SK-N-SH (cell line): ENCODE measurements around the gene SH3RF1. TPM values are rescaled to one million over a fixed set of nuclear protein-coding genes. Genes with fewer than 3 reads are reported as not detected.

Experiments
- CTCF ChIA-PET: fragments of 300-600, 350-600 bp; formaldehyde crosslinking; extraction: SDS; loops from one replicate; lab custom pipeline; 2021; lab: Yijun Ruan, JAX
- POLR2A ChIA-PET: fragments of 350-600 bp; sonication (Branson Sonifier 250); formaldehyde crosslinking; extraction: SDS; loops from one replicate; lab custom pipeline; 2020; ENCODE audit warnings: antibody characterized with exemption, inconsistent platforms; lab: Yijun Ruan, JAX
- DNase-seq: peaks from one replicate; pipeline ENCODE4 v3.0.0; 2012
- H2AFZ ChIP-seq: fragments of 200-600 bp; sonication (generic); 2 replicates; pipeline ENCODE4 v1.8.1; 2016; ENCODE audit warnings: antibody characterized with exemption, mild to moderate bottlenecking, low read depth
- H3F3A ChIP-seq: fragments of 200-600 bp; sonication (generic); replicated peaks from 2 replicates; pipeline ENCODE3; 2016; ENCODE audit warnings: antibody characterized with exemption, mild to moderate bottlenecking; ENCODE audit not compliant: insufficient read depth
- H3K27ac ChIP-seq, 2 experiments: fragments of 200-500 bp in 1 of 2; fragments of 200-600 bp in 1 of 2; sonication (Bioruptor generic) in 1 of 2; sonication (generic), shearing (Covaris generic) in 1 of 2; 2 replicates each; pipeline versions ENCODE4 v1.5.1 to v1.6.1; 2014 to 2016; ENCODE audit warnings: low read depth in 2 of 2, inconsistent platforms in 1 of 2, low read length in 1 of 2, mild to moderate bottlenecking in 1 of 2, mixed read lengths in 1 of 2
- H3K27me3 ChIP-seq: fragments of 200-600 bp; sonication (generic), shearing (Covaris generic); 2 replicates; pipeline ENCODE4 v1.6.1; 2016; ENCODE audit warnings: mixed run types; ENCODE audit not compliant: insufficient read depth
- H3K36me3 ChIP-seq, 2 experiments: fragments of 200-500 bp in 1 of 2; fragments of 200-600 bp in 1 of 2; sonication (Bioruptor generic) in 1 of 2; sonication (generic) in 1 of 2; replicated peaks in 1 of 2; 2 replicates each; pipeline versions ENCODE3 to v1.5.1; 2014 to 2016; ENCODE audit warnings: low read length in 1 of 2, mild to moderate bottlenecking in 1 of 2; ENCODE audit not compliant: insufficient read depth in 2 of 2, control insufficient read depth in 1 of 2
- H3K4me1 ChIP-seq, 2 experiments: fragments of 200-500 bp in 1 of 2; fragments of 200-600 bp in 1 of 2; sonication (Bioruptor generic) in 1 of 2; sonication (generic), shearing (Covaris generic) in 1 of 2; 2 replicates each; pipeline versions ENCODE4 v1.5.1 to v1.6.1; 2014 to 2016; ENCODE audit warnings: low read depth in 1 of 2, low read length in 1 of 2, mixed run types in 1 of 2; ENCODE audit not compliant: insufficient read depth in 2 of 2, control insufficient read depth in 1 of 2
- H3K4me2 ChIP-seq: fragments of 200-600 bp; sonication (generic), shearing (Covaris generic); 2 replicates; pipeline ENCODE4 v1.6.1; 2017; ENCODE audit warnings: mixed run types
- H3K4me3 ChIP-seq, 2 experiments: fragments of 200-500 bp in 1 of 2; fragments of 200-600 bp in 1 of 2; sonication (Bioruptor generic) in 1 of 2; sonication (generic), shearing (Covaris generic) in 1 of 2; 2 replicates each; pipeline versions ENCODE4 v1.5.1 to v1.8.1; 2014 to 2016; ENCODE audit warnings: low read depth in 2 of 2, inconsistent platforms in 1 of 2, low read length in 1 of 2, mild to moderate bottlenecking in 1 of 2, mixed read lengths in 1 of 2, moderate library complexity in 1 of 2
- H3K79me2 ChIP-seq: fragments of 200-600 bp; sonication (generic); 2 replicates; pipeline ENCODE4 v1.8.1; 2017; ENCODE audit warnings: mild to moderate bottlenecking; ENCODE audit not compliant: insufficient read depth
- H3K9ac ChIP-seq: fragments of 200-600 bp; sonication (generic); 2 replicates; pipeline ENCODE4 v1.6.1; 2017; ENCODE audit warnings: mixed run types
- H3K9me2 ChIP-seq: fragments of 200-600 bp; sonication (generic); 2 replicates; pipeline ENCODE4 v1.6.1; 2017; ENCODE audit warnings: mixed run types
- H3K9me3 ChIP-seq: fragments of 200-600 bp; sonication (generic); 2 replicates; pipeline ENCODE4 v1.6.1; 2017; ENCODE audit warnings: mixed run types, mild to moderate bottlenecking, moderate library complexity
- H4K20me1 ChIP-seq: fragments of 200-600 bp; sonication (generic); 2 replicates; pipeline ENCODE4 v1.6.1; 2017; ENCODE audit warnings: mild to moderate bottlenecking, mixed run types; ENCODE audit not compliant: insufficient read depth
- CHD2 ChIP-seq: fragments of 150-350 bp; IDR thresholded peaks from 2 replicates; pipeline ENCODE4 v1.6.1; 2018; ENCODE audit warnings: low read length; ENCODE audit not compliant: partially characterized antibody
- EP300 ChIP-seq, 2 experiments: IDR thresholded peaks; 2 replicates each; pipeline versions ENCODE4 v1.4.0 to v1.6.1; 2012; ENCODE audit warnings: borderline replicate concordance in 1 of 2, low read depth in 1 of 2, low read length in 1 of 2
- EZH2phosphoT487 ChIP-seq: fragments of 200-600 bp; sonication (generic); IDR thresholded peaks from 2 replicates; pipeline ENCODE4 v1.6.1; 2017; ENCODE audit warnings: low read depth, mixed run types, mild to moderate bottlenecking, antibody characterized with exemption, moderate library complexity, borderline replicate concordance
- FOXM1 ChIP-seq: IDR thresholded peaks from 2 replicates; pipeline ENCODE4 v1.4.0; 2012; ENCODE audit warnings: low read depth, mild to moderate bottlenecking
- GATA2 ChIP-seq: sonication (generic); formaldehyde crosslinking; IDR thresholded peaks from 2 replicates; pipeline ENCODE4 v1.5.0; 2020; ENCODE audit warnings: mild to moderate bottlenecking, missing genetic modification reagents
- MAX ChIP-seq: IDR thresholded peaks from 2 replicates; pipeline ENCODE4 v1.4.0; 2012; ENCODE audit warnings: low read depth
- MEF2A ChIP-seq: IDR thresholded peaks from 2 replicates; pipeline ENCODE4 v1.4.0; 2012; ENCODE audit warnings: low read depth, borderline replicate concordance
- NFIC ChIP-seq: IDR thresholded peaks from 2 replicates; pipeline ENCODE4 v1.4.0; 2012; ENCODE audit warnings: borderline replicate concordance
- NRF1 ChIP-seq: IDR thresholded peaks from 2 replicates; pipeline ENCODE4 v1.6.1; 2012; ENCODE audit warnings: low read depth, mild to moderate bottlenecking, low read length
- PBX3 ChIP-seq: IDR thresholded peaks from 2 replicates; pipeline ENCODE4; 2012
- POLR2AphosphoS5 ChIP-seq: IDR thresholded peaks from 2 replicates; pipeline ENCODE4 v1.6.1; 2012; ENCODE audit warnings: low read depth, low read length
- RAD21 ChIP-seq: IDR thresholded peaks from 2 replicates; pipeline ENCODE4 v1.6.1; 2012; ENCODE audit warnings: mild to moderate bottlenecking, low read length
- REST ChIP-seq: IDR thresholded peaks from 2 replicates; pipeline ENCODE4 v1.6.1; 2012; ENCODE audit warnings: mild to moderate bottlenecking, low read depth, low read length, moderate library complexity
- RFX5 ChIP-seq: IDR thresholded peaks from 2 replicates; pipeline ENCODE4 v1.6.1; 2012; ENCODE audit warnings: mild to moderate bottlenecking, improper control_type of control experiment, low read length
- RXRA ChIP-seq: IDR thresholded peaks from 2 replicates; pipeline ENCODE4 v1.4.0; 2012; ENCODE audit warnings: low read depth, mild to moderate bottlenecking, borderline replicate concordance
- SIN3A ChIP-seq: IDR thresholded peaks from 2 replicates; pipeline ENCODE4 v1.6.1; 2012; ENCODE audit warnings: low read depth, mild to moderate bottlenecking, low read length, moderate library complexity, borderline replicate concordance
- USF1 ChIP-seq: IDR thresholded peaks from 2 replicates; pipeline ENCODE4 v1.4.0; 2012; ENCODE audit warnings: low read depth, borderline replicate concordance
- USF2 ChIP-seq: fragments of 150-350 bp; IDR thresholded peaks from 2 replicates; pipeline ENCODE4 v1.6.1; 2017; ENCODE audit warnings: antibody characterized with exemption, low read length, low read depth, borderline replicate concordance
- WGBS: methylation state at CpG from one replicate; pipeline ENCODE4 v1.1.6; 2017; ENCODE audit warnings: low lambda C conversion rate; 5-methylcytosine and 5-hydroxymethylcytosine counted together
- polyA plus RNA-seq, 3 experiments: library from polyadenylated mRNA; depleted of rRNA; stranded (reverse); fragments of >200 nt; gene quantifications; 2 replicates each; pipeline ENCODE4 v1.2.3, GENCODE V29; 2012

SH3RF1 gene
- polyA plus RNA-seq, 1 of the 3 experiments (the other 2 are of a cell fraction), result 22.0 TPM

DNA sequence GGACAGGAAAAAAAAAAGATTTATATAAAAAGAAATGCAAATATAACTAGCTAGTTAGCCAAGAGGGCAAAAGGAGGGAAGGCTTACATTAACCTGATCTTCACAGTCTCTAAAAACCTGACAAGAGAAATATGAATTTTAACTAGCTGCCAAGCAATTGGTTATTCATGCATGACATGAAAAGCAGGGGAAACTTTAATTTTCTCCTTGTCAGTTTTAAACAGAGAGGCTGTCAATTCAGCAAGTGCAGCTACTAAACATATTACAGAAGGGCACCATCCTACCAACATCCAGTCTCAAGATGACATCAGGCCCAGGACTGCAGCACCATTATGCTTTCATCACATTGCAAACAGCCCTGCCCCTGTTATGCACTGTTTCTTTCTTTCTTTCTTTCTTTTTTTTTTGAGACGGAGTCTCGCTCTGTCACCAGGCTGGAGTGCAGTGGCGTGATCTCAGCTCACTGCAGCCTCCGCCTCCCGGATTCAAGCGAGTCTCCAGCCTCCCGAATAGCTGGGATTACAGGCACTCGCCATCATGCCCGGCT is 221.8 kb downstream of the SH3RF1 start (continued):
- TF ChIP-seq USF1 (no peak), NFIC (no peak), USF2 (no peak)

DNA sequence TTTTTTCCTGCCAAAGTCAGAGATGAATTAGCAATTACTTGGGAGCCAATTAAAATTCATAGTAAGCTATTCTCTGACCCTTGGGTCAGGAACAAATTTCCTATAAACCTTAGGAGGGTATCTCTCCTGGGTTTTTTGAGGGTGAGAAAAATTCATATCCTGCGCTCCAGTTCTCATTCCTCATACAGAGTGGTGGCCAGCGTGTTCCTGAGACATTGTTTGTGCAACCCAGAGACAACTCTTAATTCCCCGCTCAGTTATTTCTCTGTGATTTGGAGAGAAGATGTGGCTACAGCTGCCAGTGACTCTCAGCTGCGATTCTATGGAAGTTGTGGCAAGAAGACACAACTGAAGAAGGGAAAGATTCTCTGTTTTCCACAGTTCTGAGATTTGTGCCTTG is 222.8 kb downstream of the SH3RF1 start:
- H3K36me3 ChIP-seq, result no peaks in the 10 kb centered on the region
- no peak overlapping the region for H3K4me2 ChIP-seq
- ChIA-PET POLR2A (interaction anchor here (1.2 kb wide), 1 partner anchor 38 kb away, joined by 3 read pairs; the partner anchor contains the start of gene CBR4), CTCF (interaction anchor here (1.2 to 1.8 kb wide), 3 partner anchors 23 to 124 kb away, joined by 3 to 5 read pairs (median 4); no protein-coding TSS in a partner anchor)
- no peak for TF ChIP-seq RXRA
- no peak for TF ChIP-seq EP300 (IDR thresholded peaks at IDR 0.05; ENCODE audit: borderline replicate concordance in 1 of 2, low read depth in 1 of 2, low read length in 1 of 2)
- no peak for TF ChIP-seq POLR2AphosphoS5
- no peak for TF ChIP-seq CHD2
- TF ChIP-seq SIN3A, result no peak
- TF ChIP-seq MAX, result no peak
- no peak for TF ChIP-seq PBX3
- no peak for TF ChIP-seq RFX5
- TF ChIP-seq RAD21, result no peak
- TF ChIP-seq USF2, result no peak
- no peak for TF ChIP-seq FOXM1
- TF ChIP-seq EZH2phosphoT487, result no peak
- no peak for TF ChIP-seq REST
- TF ChIP-seq MEF2A, result no peak
- no peak for TF ChIP-seq GATA2 (CRISPR knock-in tag)
- no peak for TF ChIP-seq NRF1
- no peak for TF ChIP-seq USF1
- no peak for TF ChIP-seq NFIC
- H3K79me2 ChIP-seq, result no peaks in the 10 kb centered on the region
- H3K9ac ChIP-seq, result no peak overlapping the region
- H2AFZ ChIP-seq, result no peak overlapping the region
- H3F3A ChIP-seq, result no peaks in the 10 kb centered on the region
- no peaks in the 10 kb centered on the region for H3K27me3 ChIP-seq
- no peaks in the 10 kb centered on the region for H3K9me3 ChIP-seq
- H3K9me2 ChIP-seq, result no peaks in the 10 kb centered on the region
- no peak overlapping the region for H3K27ac ChIP-seq
- DNase-seq, result no peak
- H4K20me1 ChIP-seq, result no peaks in the 10 kb centered on the region
- no peak overlapping the region for H3K4me3 ChIP-seq
- WGBS, result 91% methylated on average over 4 of the region's 4 CpGs
- no peaks in the 10 kb centered on the region for H3K4me1 ChIP-seq
